LNCAP (cell line): Measurements from ENCODE around the gene C8B.

Experiments used
- CTCF ChIP-seq: fragments of 450-650 bp; IDR thresholded peaks from 2 replicates; pipeline ENCODE4 v1.5.1; 2017; ENCODE audit warnings: mild to moderate bottlenecking

Gene C8B

GRCh38 chr1:56983484-56983883, 17.7 kb upstream of the C8B start:
- TF ChIP-seq CTCF = no peak

DNA sequence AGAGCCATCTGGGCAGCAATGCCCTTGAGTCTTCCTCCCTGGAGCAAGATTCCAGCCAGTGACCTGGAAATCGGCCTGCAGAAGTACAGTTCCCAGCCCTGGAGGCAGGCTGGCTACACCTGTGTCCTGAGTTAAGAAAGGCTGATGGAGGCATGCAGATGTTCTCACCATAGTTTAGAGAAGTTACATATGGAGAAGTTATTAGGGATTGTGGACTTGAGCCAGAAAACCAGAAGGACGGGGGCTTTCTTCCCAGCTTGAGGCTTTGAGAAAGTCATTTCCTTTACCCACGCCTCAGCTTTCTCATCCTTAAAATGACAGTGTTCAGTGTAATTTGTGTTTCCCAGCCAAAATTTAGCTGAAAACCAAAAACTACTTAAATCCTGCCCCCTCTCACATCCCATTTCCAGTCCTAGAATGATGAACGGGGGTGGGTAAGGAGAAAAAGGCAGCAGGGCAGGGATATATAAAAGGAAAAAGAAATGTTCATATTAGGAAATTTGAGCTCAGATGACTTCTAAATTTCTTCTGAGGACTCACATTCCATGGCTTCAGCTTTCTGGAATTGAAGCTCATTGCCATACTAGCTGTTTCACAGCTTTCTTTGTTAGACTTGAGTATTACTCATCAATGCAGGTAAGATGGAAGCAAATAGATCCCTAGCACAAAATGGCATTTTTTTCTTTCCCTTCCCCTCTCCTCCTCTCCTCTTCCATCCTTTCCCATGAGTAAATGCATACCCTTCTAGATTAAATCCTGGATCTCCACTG, 14.4 kb upstream of the C8B start:
- no peak for TF ChIP-seq CTCF

GRCh38 chr1:56978819-56979218, 13.0 kb upstream of the C8B start:
- no peak for TF ChIP-seq CTCF

DNA sequence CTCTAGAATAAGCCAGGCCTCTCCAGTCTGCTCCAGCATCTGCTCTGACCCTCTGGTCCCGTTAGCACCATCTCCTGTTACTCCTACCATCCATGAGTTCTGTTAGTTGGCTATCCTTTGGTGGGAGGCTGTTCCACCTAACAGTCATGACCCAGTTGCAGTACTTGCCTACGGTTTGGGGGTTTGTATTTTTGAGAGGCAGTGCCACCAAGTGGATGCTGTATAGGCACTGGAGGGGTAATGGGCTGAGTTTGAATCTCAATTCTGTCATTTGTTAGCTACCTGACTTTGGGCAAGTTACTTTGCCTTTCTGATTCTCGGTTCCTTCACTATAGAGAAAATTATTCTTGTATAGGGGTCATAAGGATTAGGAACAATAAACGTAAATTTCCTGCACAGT, 12.1 kb upstream of the C8B start:
- TF ChIP-seq CTCF = no peak

DNA sequence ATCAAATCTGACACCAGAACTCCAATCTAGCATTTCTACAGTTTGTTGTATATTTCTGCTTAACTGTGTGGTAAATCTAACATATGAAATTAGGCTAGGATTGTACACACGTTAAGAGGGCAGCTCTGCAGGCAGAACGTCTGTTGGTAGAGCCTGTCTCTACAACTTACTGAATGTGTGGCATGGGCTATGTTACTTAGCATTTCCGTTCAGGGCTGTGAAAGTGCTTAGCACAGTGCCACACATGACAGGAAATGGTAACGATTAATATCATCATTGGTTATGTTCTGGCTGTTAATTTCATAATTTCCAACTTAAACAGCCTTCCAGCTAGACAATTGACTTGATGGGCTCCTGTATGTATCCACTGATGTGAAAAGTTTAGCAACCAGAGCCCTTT, 9.6 kb upstream of the C8B start:
- no peak for TF ChIP-seq CTCF

- no peak for TF ChIP-seq CTCF
Observed at GRCh38 chr1:56973923-56974742, 8.3 kb upstream of the C8B start.

- TF ChIP-seq CTCF = no peak
Observed at GRCh38 chr1:56972976-56973375, 7.2 kb upstream of the C8B start.
